ENCODE data around the gene PPARGC1A. TPM values are rescaled to one million over a fixed set of nuclear protein-coding genes. Genes with fewer than 3 reads are reported as not detected.

The PPARGC1A gene
- total and polyA plus RNA-seq, 2 of the 13 experiments (the other 11 are each of a cell fraction or from before 2014, with no cell fraction given), result 20.7 to 37.3 TPM

- Histone ChIP-seq H3K4me1 (ENCODE audit: insufficient read depth, low read length) (peaks cover 96% of the 10 kb centered on the region), H2AFZ (ENCODE audit: low read length) (no peak overlapping the region), H3K79me2 (ENCODE audit: insufficient read depth, low read length) (peaks cover 62% of the 10 kb centered on the region), H3K4me2 (ENCODE audit: low read depth, low read length) (no peak overlapping the region), H3K9ac (ENCODE audit: insufficient read depth, low read depth, low read length) (no peak overlapping the region), H3K9me3 (ENCODE audit: low read length) (no peaks in the 10 kb centered on the region), H4K20me1 (ENCODE audit: insufficient read depth, low read length) (no peaks in the 10 kb centered on the region), H3K36me3 (replicated peaks in 1 of 2; ENCODE audit: control insufficient read depth in 1 of 2, insufficient read depth in 2 of 2, low read length in 2 of 2) (peaks cover 0 to 1% of the 10 kb centered on the region in 2 experiments; a peak in 1 of 5 replicates), H3K27me3 (ENCODE audit: control insufficient read depth in 1 of 2, insufficient read depth in 2 of 2, low read length in 2 of 2) (no peaks in the 10 kb centered on the region), H3K4me3 (replicated peaks in 1 of 3; ENCODE audit: insufficient read depth in 1 of 3, low read depth in 2 of 3, low read length in 3 of 3) (no peak overlapping the region), H3K27ac (ENCODE audit: extremely low read length, insufficient read depth, low read length) (peak overlapping the region; percentile 8)
- BruUV-seq (replicated peaks), result no TSS peak
- intact Hi-C loops (cut with micrococcal nuclease; ENCODE audit: unreplicated experiment), result loop anchor here (5.0 kb wide), 1 partner anchor 101 kb away; no protein-coding TSS in a partner anchor
- FAIRE-seq (no peak), DNase-seq (ENCODE audit: low spot score) (no peak), ATAC-seq (no peak)
- in situ Hi-C loops (cut with HindIII; ENCODE audit: extremely low pct_ligation_motif_present, low pct_unique_long_range_greater_than_20kb), result no loop called here
- TF ChIP-seq GTF3A (CRISPR knock-in tag; conservative IDR thresholded peaks at IDR 0.05), result no peak
- TF ChIP-seq RCOR2 (CRISPR knock-in tag; IDR thresholded peaks at IDR 0.05), result no peak
- no peak for TF ChIP-seq PRPF4 (IDR thresholded peaks at IDR 0.05; ENCODE audit: low read depth, low read length, poor library complexity, severe bottlenecking)
- no peak for TF ChIP-seq ZNF605 (CRISPR knock-in tag; IDR thresholded peaks at IDR 0.05)
- TF ChIP-seq DBP (CRISPR knock-in tag; IDR thresholded peaks at IDR 0.05; ENCODE audit: not compliant biosample characterization), result no peak
- no peak for TF ChIP-seq WIZ (CRISPR knock-in tag; IDR thresholded peaks at IDR 0.05)
- TF ChIP-seq SRY (CRISPR knock-in tag; IDR thresholded peaks at IDR 0.05), result no peak
- no peak for TF ChIP-seq ZNF251 (CRISPR knock-in tag; IDR thresholded peaks at IDR 0.05)
- TF ChIP-seq JDP2 (CRISPR knock-in tag; IDR thresholded peaks at IDR 0.05; ENCODE audit: borderline replicate concordance), result no peak
- TF ChIP-seq PTBP1 (IDR thresholded peaks at IDR 0.05; ENCODE audit: low read depth, low read length, poor library complexity, severe bottlenecking), result no peak
- TF ChIP-seq RFX1 (IDR thresholded peaks at IDR 0.05), result no peak
- TF ChIP-seq ZEB1 (IDR thresholded peaks at IDR 0.05; ENCODE audit: insufficient replicate concordance, low read depth), result no peak
- TF ChIP-seq CHCHD3 (CRISPR knock-in tag; IDR thresholded peaks at IDR 0.05), result no peak
- 84% methylated on average over 3 of the region's 3 CpGs for WGBS (ENCODE audit: low lambda C conversion rate)
- CTCF ChIA-PET (ENCODE audit: low intra/inter-chr PET ratio, low total read pairs), result no interaction called here
- POLR2A ChIA-PET, result interaction anchor here (0.9 kb wide), 1 partner anchor 29 kb away, joined by 4 read pairs; the partner anchor contains the start of gene PPARGC1A
Measured at GRCh38 chr4:23860919-23861318, 28.9 kb downstream of the PPARGC1A start.

Data from HepG2 (cell line).